Measurements from ENCODE around the gene SHTN1.
A peak's percentile ranks its signal among the peaks of the same experiment; 100 is the strongest.

The SHTN1 gene

DNA sequence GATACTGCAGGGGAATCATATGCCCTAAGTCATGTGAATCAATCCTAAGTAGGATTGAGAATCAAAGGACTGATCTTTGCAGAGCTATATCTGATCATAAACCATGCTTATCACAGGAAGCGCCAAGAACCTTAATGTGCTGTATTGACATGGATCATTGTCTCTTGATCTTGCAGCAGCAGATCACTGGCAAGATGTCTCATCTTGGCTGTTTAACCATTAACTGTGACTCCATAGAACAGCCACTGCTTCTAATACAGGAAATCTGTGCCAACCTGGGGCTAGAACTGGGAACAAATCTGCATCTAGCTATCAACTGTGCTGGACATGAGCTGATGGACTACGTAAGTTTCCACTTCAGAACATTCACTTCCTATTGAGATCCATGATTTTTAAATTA is 134.0 kb downstream of the SHTN1 start:
- no peak for DNase-seq (ENCODE audit: low spot score)

GRCh38 chr10:116868722-116869121 is 136.3 kb downstream of the SHTN1 start:
- no peak for DNase-seq (ENCODE audit: low spot score)

- no peak for DNase-seq (ENCODE audit: low spot score)
Observed at GRCh38 chr10:116868198-116868676, 136.8 kb downstream of the SHTN1 start.

DNA sequence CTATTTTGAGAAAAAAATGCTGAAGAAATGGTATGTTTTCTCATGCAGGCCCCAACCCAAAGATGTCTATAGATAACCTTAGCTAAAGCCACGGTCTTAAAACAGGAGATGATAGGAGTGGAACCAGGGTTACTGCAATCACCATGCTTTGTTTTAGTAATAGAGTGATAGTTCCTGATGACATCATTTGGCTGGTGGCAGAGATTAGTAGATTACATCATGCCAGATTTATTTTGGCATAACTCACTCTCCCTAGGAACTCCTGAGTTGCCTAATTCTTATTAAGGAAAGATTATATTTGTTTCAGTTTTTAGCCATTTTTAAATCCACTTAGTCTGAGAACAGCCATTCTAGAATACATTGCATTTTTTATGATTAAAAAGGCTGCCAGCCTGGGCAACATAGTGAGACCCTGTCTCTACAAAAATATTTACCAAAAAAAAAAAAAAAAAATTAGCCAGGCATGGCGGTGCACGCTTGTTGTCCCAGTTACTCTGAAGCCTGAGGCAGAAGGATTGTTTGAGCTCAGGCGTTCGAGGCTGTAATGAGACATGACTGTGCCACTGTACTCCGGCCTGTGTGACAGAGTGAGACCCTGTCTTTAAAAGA is 137.9 kb downstream of the SHTN1 start:
- DNase-seq (ENCODE audit: low spot score), result no peak

DNA sequence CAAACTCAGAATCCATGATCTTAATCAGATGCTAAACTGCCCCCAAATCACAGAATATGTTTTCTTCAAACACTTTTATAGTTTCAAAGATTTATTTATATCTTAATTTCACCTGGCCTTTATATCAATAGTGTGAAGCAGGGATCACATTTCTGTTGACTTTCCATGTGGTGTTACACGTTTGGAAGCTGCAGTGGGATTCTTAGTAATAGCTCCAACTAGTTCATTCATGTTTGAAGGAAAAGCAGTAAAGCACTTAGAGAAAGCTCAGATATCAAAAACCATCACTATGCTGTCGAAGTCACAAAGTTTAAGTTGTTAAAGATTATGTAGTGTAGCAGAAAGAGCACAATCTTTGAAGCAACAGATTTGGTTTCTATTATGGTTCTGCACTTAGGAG is 138.9 kb downstream of the SHTN1 start:
- DNase-seq (ENCODE audit: low spot score), result no peak

DNA sequence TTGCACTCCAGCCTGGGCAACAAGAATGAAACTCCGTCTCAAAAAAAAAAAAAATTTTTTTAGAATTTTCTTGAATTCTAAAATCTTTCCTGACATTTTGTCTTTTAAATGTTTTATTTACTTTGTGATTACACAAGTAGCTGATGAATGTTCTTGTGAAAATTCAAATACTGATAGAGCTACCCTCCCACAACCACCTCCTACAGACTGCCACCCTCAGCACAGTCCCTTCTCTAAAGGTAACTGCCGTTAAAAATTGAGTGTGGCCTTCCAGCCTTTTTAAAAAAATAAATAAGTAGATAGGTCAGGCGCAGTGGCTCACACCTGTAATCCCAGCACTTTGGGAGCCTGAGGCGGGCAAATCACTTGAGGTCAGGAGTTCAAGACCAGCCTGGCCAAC is 140.6 kb downstream of the SHTN1 start:
- no peak for DNase-seq (ENCODE audit: low spot score)

- DNase-seq (ENCODE audit: low spot score), result no peak
Observed at GRCh38 chr10:116861796-116862195, 143.2 kb downstream of the SHTN1 start.

- DNase-seq (ENCODE audit: low spot score), result no peak
Observed at GRCh38 chr10:116857156-116857555, 147.8 kb downstream of the SHTN1 start.

DNA sequence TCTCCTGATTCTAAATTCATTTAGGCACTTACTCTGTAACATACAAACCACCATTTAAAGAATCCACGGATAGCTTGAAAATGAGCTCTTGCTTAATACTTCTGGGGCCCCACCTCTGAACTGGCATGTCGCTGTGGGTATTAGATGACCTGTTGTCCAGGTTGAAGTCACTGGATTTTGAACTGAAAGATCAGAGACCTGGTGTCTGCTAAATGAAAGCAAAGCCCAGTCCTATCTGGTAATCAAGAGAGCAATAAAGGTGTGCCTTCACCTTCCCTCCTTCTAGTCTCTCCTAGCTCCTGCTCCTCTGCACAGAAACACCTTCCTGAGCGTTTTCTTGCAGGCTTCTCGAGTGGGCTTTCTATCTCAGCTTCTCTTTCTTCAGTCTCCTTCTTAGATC is 151.3 kb downstream of the SHTN1 start:
- no peak for DNase-seq (ENCODE audit: low spot score)

DNA sequence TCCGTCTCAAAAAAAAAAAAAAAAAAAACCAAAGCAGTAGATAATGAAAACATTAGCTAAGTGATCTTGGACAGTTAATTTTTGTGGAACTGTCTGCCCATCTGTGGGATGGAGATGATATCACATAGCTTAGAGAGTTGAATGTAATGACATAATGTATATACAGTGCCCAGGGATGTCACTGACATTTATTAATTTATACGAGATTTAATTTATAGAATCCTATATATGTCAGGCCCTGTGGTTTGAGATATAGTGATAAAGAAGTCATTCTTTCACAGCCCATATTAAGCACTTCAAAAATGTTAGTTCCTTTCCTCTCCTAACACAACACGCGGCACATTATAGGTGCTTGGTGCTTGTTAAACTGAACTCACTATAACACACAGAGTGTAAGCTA is 151.7 kb downstream of the SHTN1 start:
- no peak for DNase-seq (ENCODE audit: low spot score)

DNA sequence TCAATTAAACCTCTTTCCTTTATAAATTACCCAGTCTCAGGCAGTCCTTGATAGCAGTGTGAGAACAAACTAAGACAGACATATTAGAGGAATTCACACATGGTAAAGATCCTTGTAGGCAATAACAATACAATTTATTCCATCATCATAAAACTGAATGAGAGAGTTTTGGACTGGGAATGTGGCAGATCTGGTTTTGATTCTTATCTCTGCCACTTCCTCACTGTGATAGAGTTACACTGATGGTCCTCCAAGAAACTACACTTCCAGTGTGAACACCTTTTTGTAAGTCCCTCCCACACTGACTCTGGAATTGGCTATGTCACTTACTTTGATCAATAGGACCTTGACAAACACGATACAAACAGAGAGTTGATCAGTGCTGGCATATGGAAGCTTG is 152.7 kb downstream of the SHTN1 start:
- no peak for DNase-seq (ENCODE audit: low spot score)

DNA sequence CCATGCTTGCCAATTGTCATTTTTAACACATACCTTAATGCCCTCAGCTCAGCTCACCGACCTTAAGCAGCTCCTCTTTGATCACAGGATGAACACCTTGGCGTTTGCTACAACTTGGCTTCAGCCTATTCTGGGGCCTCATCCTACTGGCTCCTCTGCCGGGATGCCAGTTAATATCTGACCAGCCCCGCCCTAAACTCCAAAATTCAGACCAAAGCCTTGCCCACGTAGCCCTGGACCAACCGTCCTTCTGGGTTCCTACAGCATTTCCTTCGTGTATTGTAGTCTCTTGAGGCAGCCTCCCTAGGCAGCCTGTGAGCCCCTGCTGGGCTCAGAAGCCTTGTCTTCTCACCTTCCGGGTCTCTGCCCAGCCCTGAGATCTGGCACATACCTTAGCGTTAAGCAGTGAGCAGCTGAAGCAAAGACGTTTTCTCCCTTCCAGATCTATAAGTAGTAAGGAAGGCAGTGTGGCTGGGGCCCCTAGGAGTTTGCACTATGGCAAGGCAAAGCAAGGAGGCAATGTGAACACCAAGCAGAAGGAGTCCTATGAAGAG is 154.9 kb downstream of the SHTN1 start:
- DNase-seq (ENCODE audit: low spot score), result no peak

DNA sequence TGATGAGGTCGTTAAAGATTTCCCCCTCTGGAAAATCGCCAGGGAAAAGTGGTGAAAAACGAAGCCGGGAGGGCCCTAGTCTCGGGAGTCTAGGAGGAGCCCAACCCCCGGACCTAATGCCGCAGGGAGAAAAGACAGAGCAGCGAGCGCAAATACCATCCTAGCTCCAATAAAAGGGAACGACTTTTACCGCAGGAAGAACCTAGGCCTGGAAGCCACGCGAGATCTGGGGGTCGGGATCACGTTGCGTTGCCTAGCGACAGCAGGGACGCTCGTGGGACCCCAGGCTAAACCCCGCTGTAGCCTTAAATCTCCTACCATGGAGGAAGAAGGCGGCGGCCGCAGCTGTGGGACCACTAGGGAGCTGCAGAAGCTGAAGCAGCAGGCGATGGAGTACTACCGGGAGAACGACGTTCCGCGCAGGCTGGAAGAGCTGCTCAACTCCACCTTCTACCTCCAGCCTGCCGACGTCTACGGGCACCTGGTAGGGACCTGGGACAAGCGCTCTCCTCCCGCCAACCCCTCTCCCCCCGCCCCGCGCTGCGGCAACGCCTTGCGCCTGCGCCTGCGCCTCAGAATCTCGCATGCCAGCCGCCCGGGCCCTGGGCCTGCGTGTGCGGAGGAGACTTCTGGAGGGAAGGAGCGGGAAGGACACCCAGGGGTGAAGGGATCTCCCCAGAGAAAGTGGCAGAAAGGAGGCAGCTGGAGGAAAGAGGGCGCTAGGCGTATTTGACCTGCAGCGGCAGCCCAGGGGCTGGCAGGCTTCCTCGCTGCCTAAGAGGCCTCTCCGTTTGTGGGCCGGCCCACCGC is 155.5 kb downstream of the SHTN1 start, which contains the start of gene ENO4:
ENO4 (plus strand) TSS at position 252 of the 810 bp plus-strand sequence; CDS start at position 320, 68 bp downstream.
- peak; percentile 63 for DNase-seq (ENCODE audit: low spot score)

DNA sequence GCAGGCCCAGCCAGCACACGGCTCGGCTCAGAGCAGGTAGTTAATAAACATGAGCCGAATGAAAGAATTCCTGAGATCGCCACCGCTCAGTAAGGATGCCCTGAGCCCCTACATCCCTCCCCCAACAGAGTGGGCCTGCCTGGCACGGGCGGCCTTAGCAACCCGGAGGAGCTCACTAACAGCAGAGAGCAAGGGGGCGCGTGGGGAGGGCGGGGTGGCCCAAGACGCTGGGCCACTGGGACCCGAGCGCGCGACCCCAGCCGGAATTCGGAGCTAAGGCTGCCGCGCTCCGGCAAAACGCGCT is 156.1 kb downstream of the SHTN1 start:
- no peak for DNase-seq (ENCODE audit: low spot score)

- DNase-seq (ENCODE audit: low spot score), result no peak
Observed at GRCh38 chr10:116848032-116848943, 156.7 kb downstream of the SHTN1 start.

DNA sequence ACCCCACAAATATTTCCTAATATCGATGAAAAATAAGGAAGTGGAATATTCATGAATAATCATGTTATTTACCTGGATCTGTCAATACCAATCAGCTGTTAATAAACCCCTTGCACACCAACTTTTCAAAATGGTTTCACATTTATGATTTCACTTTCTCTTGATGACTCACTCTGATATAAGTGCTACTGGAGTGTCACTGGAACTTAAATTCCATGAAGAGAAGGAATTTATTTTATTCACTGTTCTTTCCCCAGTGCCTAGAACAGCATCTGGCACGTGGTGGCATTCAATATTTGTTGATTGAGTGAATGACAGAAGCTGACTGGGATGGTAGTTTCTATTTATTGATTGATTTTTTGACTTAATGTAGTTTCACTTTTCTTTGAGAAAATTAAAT is 159.2 kb downstream of the SHTN1 start:
- no peak for DNase-seq (ENCODE audit: low spot score)

DNA sequence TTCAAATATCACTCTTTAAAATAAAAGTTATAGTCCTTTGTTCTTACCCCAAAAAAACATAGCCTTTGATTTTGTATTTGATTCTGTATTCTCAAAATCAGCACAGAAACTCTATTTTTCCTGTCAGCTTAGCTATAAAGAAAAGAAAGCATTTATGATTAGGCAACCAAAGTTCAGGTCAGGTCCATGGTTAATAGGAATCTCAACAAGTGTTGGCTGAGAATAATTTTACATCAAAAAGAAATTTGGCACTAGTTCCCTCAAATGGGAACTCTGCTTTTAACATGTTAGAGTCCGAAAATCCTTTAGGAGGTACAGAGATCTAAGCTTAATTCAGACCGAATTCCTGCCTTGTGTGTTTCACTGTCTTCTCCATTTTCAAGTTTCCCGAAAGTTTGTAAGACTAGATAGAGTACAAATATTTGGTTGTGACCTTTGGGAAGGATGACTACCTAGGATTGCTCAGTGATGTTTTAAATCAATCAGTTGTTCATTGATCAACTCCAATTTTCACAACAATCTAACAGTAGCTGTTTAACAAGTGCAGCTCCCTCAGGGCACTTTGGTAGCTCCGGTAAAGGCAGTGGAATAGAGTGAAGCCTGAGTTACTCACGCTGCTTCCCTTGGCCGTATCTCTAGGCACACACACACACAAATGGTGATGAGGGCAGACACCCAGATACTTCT is 164.5 kb downstream of the SHTN1 start:
- no peak for DNase-seq (ENCODE audit: low spot score)

- no peak for DNase-seq (ENCODE audit: low spot score)
Observed at GRCh38 chr10:116838143-116838725, 166.8 kb downstream of the SHTN1 start.

GRCh38 chr10:116836902-116837523 is 168.0 kb downstream of the SHTN1 start:
- DNase-seq (ENCODE audit: low spot score), result no peak

DNA sequence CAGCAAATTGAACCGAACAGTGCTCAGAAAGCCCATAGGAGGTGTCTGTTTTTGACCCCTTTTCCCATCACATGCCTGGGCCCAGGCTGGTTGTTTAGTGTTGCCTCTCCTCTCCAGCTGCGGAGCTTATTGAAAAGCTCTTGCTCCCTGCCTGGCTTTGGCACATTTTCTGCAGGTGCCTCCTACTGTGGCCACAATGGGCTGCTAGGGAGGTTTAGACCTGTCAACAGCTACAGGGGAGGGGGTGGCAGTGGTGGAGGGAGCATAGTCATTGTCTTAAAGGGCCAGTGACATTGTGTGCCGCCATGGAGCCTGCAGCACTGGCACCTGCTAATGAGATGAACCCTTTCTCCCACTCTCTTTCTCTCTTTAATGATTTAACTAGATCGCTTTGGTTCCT is 168.9 kb downstream of the SHTN1 start:
- no peak for DNase-seq (ENCODE audit: low spot score)

GRCh38 chr10:116835658-116836057 is 169.3 kb downstream of the SHTN1 start:
- no peak for DNase-seq (ENCODE audit: low spot score)
